ENCODE data around the gene CLPSL1. TPM values are rescaled to one million over a fixed set of nuclear protein-coding genes. Genes with fewer than 3 reads are reported as not detected.

Gene CLPSL1
- total and polyA plus RNA-seq, 2 of the 13 experiments (the other 11 are each of a cell fraction or from before 2014, with no cell fraction given) = not detected

DNA sequence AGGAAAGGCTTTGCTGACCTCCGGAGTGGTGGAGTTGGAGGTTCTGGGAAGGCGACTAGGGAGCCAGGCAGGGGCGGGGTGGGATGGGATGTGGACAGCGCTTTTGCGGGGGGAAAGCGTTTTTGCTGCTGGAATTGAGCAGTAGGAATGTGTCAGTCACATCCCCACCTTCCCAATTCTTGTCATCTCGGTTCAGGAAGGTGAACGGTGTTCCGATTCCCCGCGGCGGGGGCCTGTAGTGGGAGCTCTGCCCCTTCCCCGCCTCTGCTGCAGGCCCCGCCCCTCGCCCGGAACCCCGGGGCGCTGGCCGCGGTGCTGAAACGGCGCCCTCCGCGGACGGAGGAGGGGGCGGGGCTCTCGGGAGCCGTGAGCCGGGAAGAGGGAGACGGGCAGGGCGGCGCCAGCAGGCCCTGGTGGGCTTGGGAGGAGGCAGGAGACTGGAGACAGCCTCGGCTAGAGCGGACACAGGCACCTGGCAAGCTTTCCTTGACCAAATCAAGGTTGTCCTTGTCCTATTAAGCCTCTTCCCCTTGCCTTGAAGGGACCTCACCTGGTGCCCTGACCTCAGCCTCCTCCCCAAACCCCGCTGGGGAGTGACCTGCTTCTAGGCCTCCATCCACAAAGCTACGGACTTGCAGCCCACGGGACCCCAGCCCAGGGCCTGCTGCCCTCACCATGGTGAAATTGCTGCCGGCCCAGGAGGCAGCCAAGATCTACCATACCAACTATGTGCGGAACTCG, 24.3 kb downstream of the CLPSL1 start, which contains the start of gene LHFPL5 (continued):
- TF ChIP-seq, protein P1, sequence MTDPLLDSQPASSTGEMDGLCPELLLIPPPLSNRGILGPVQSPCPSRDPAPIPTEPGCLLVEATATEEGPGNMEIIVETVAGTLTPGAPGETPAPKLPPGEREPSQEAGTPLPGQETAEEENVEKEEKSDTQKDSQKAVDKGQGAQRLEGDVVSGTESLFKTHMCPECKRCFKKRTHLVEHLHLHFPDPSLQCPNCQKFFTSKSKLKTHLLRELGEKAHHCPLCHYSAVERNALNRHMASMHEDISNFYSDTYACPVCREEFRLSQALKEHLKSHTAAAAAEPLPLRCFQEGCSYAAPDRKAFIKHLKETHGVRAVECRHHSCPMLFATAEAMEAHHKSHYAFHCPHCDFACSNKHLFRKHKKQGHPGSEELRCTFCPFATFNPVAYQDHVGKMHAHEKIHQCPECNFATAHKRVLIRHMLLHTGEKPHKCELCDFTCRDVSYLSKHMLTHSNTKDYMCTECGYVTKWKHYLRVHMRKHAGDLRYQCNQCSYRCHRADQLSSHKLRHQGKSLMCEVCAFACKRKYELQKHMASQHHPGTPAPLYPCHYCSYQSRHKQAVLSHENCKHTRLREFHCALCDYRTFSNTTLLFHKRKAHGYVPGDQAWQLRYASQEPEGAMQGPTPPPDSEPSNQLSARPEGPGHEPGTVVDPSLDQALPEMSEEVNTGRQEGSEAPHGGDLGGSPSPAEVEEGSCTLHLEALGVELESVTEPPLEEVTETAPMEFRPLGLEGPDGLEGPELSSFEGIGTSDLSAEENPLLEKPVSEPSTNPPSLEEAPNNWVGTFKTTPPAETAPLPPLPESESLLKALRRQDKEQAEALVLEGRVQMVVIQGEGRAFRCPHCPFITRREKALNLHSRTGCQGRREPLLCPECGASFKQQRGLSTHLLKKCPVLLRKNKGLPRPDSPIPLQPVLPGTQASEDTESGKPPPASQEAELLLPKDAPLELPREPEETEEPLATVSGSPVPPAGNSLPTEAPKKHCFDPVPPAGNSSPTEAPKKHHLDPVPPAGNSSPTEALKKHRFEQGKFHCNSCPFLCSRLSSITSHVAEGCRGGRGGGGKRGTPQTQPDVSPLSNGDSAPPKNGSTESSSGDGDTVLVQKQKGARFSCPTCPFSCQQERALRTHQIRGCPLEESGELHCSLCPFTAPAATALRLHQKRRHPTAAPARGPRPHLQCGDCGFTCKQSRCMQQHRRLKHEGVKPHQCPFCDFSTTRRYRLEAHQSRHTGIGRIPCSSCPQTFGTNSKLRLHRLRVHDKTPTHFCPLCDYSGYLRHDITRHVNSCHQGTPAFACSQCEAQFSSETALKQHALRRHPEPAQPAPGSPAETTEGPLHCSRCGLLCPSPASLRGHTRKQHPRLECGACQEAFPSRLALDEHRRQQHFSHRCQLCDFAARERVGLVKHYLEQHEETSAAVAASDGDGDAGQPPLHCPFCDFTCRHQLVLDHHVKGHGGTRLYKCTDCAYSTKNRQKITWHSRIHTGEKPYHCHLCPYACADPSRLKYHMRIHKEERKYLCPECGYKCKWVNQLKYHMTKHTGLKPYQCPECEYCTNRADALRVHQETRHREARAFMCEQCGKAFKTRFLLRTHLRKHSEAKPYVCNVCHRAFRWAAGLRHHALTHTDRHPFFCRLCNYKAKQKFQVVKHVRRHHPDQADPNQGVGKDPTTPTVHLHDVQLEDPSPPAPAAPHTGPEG (CRISPR knock-in tag; IDR thresholded peaks at IDR 0.05) = peak; percentile 94
- TF ChIP-seq SALL2 (CRISPR knock-in tag; IDR thresholded peaks at IDR 0.05) = peak; percentile 100
- no peak for TF ChIP-seq BRD4 (CRISPR knock-in tag; IDR thresholded peaks at IDR 0.05)
- TF ChIP-seq, protein P2, sequence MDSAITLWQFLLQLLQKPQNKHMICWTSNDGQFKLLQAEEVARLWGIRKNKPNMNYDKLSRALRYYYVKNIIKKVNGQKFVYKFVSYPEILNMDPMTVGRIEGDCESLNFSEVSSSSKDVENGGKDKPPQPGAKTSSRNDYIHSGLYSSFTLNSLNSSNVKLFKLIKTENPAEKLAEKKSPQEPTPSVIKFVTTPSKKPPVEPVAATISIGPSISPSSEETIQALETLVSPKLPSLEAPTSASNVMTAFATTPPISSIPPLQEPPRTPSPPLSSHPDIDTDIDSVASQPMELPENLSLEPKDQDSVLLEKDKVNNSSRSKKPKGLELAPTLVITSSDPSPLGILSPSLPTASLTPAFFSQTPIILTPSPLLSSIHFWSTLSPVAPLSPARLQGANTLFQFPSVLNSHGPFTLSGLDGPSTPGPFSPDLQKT (CRISPR knock-in tag; IDR thresholded peaks at IDR 0.05; ENCODE audit: borderline replicate concordance) = peak; percentile 93; the same call in 1 of the 2 replicates
- peak; percentile 96 for TF ChIP-seq ZNF296 (CRISPR knock-in tag; conservative IDR thresholded peaks at IDR 0.05)
- TF ChIP-seq, protein P3, sequence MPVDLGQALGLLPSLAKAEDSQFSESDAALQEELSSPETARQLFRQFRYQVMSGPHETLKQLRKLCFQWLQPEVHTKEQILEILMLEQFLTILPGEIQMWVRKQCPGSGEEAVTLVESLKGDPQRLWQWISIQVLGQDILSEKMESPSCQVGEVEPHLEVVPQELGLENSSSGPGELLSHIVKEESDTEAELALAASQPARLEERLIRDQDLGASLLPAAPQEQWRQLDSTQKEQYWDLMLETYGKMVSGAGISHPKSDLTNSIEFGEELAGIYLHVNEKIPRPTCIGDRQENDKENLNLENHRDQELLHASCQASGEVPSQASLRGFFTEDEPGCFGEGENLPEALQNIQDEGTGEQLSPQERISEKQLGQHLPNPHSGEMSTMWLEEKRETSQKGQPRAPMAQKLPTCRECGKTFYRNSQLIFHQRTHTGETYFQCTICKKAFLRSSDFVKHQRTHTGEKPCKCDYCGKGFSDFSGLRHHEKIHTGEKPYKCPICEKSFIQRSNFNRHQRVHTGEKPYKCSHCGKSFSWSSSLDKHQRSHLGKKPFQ (CRISPR knock-in tag; IDR thresholded peaks at IDR 0.05; ENCODE audit: insufficient replicate concordance) = peak; percentile 87
- TF ChIP-seq ZNF878 (CRISPR knock-in tag; IDR thresholded peaks at IDR 0.05) = peak; percentile 99
- no peak for TF ChIP-seq MZF1 (CRISPR knock-in tag; IDR thresholded peaks at IDR 0.05; ENCODE audit: borderline replicate concordance)
- TF ChIP-seq ATF1 (CRISPR knock-in tag; IDR thresholded peaks at IDR 0.05) = no peak
- TF ChIP-seq, protein P4, sequence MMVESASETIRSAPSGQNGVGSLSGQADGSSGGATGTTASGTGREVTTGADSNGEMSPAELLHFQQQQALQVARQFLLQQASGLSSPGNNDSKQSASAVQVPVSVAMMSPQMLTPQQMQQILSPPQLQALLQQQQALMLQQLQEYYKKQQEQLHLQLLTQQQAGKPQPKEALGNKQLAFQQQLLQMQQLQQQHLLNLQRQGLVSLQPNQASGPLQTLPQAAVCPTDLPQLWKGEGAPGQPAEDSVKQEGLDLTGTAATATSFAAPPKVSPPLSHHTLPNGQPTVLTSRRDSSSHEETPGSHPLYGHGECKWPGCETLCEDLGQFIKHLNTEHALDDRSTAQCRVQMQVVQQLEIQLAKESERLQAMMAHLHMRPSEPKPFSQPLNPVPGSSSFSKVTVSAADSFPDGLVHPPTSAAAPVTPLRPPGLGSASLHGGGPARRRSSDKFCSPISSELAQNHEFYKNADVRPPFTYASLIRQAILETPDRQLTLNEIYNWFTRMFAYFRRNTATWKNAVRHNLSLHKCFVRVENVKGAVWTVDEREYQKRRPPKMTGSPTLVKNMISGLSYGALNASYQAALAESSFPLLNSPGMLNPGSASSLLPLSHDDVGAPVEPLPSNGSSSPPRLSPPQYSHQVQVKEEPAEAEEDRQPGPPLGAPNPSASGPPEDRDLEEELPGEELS (CRISPR knock-in tag; IDR thresholded peaks at IDR 0.05) = peak; percentile 75
- TF ChIP-seq TGIF2 (CRISPR knock-in tag; IDR thresholded peaks at IDR 0.05) = peak; percentile 99
- TF ChIP-seq HHEX (CRISPR knock-in tag; IDR thresholded peaks at IDR 0.05) = no peak
- TF ChIP-seq KMT2B (CRISPR knock-in tag; IDR thresholded peaks at IDR 0.05) = peak; percentile 94
- no peak for TF ChIP-seq ZNF383 (CRISPR knock-in tag; IDR thresholded peaks at IDR 0.05; ENCODE audit: borderline replicate concordance)
- TF ChIP-seq, protein P5, sequence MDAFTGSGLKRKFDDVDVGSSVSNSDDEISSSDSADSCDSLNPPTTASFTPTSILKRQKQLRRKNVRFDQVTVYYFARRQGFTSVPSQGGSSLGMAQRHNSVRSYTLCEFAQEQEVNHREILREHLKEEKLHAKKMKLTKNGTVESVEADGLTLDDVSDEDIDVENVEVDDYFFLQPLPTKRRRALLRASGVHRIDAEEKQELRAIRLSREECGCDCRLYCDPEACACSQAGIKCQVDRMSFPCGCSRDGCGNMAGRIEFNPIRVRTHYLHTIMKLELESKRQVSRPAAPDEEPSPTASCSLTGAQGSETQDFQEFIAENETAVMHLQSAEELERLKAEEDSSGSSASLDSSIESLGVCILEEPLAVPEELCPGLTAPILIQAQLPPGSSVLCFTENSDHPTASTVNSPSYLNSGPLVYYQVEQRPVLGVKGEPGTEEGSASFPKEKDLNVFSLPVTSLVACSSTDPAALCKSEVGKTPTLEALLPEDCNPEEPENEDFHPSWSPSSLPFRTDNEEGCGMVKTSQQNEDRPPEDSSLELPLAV (CRISPR knock-in tag; conservative IDR thresholded peaks at IDR 0.05; ENCODE audit: low read depth) = peak; percentile 96
- peak; percentile 93 for TF ChIP-seq ZNF431 (CRISPR knock-in tag; IDR thresholded peaks at IDR 0.05; ENCODE audit: borderline replicate concordance, low read depth)
- peak; percentile 99 for TF ChIP-seq ZNF546 (CRISPR knock-in tag; conservative IDR thresholded peaks at IDR 0.05)
